ENCODE results near the gene ANTXR1.

- no peak for TF ChIP-seq CTCF (IDR thresholded peaks at IDR 0.05)
- TF ChIP-seq EP300 (IDR thresholded peaks at IDR 0.05; ENCODE audit: low read depth): no peak
- TF ChIP-seq POLR2A (IDR thresholded peaks at IDR 0.05): no peak
- no peak for TF ChIP-seq POLR2AphosphoS5 (IDR thresholded peaks at IDR 0.05)
Observed at GRCh38 chr2:69011611-69012157, 1.3 kb upstream of the ANTXR1 start.
